NCI-H1694 treated with DMSO at 0.1 percent for 48 hours (cell line): ENCODE measurements around the gene GRID2.

Experiments used
- DNase-seq: peaks from one replicate; lab custom pipeline; 2025; lab: John Stamatoyannopoulos, UW

GRID2 gene

DNA sequence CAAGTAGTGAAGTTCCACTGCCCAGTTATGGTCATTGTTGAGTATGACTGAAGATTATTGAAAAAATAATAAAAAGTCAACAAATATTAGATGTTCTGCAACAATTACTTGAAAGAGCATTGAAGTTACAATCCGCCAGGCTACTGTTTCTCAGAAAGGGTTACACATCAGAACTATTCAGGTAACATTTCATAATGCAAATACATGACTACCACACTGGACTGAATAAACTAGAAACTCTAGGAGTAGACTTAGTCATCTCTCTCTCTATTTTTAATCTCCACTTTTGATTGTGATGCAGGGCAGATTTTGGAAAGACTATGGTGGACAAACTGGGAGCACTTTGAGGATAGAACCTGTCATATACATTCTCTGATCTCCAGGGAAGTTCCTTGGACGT is 776.5 kb downstream of the GRID2 start:
- no peak for DNase-seq

GRCh38 chr4:93084599-93085305 is 781.0 kb downstream of the GRID2 start:
- DNase-seq = no peak

GRCh38 chr4:93086356-93086755 is 782.6 kb downstream of the GRID2 start:
- no peak for DNase-seq

DNA sequence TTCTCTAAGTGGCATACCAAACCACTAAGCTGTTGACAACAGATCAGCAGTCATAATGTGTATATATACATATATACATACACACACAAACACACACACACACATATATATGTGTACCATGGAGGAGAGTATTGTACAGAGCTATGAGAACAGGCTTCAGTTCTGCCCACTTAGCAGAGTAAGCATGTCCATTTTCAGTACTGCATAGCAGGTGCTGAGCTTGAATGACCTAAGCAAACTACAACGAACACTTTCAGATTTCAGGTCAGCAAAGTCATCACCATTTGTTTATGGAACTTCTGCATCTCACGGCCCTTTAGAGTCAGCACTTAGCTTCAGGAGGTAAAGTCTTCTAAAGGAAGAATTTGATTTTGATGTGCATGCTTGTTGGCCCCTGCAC is 789.0 kb downstream of the GRID2 start:
- no peak for DNase-seq

DNA sequence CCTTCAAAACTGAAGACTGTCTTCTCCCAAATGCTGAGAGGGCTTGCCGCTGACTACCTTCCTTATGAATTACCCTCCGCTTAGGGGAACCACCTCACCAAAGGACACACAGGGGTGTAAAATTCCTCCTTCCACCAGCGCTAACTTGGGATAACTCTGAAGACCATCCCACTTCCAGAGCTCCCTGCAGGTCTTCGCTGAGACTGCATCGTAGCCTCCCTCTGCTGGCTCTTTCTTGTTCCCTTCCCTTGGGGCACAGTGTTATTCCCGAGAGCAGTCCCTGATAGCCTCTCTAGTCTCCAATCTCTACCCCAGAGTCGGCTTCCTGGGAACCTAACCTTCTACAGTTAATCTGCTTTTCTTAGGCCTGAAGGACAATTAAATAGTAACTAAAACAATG is 799.3 kb downstream of the GRID2 start:
- no peak for DNase-seq

- no peak for DNase-seq
Observed at GRCh38 chr4:93116624-93117023, 812.9 kb downstream of the GRID2 start.

GRCh38 chr4:93127489-93127888 is 823.7 kb downstream of the GRID2 start:
- DNase-seq = no peak

DNA sequence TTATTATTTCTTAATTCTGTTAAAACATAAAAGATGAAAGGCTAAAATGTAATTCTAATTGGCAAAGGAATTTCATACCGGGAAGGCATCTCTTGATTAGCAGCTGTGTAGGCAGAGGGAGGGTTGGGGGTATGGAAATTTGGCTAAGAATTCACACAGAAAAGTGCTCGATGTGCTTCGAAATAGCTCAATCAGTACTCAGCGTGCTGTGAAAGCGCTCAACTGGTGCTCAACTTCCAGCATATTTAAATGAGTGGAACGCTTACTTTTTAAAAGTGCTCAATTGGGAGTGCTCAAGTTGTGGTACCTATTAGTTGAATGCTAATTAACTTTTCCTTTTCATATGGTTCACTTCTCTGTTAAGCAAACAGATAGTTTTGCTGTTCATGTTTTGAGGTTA is 828.9 kb downstream of the GRID2 start:
- DNase-seq = no peak

DNA sequence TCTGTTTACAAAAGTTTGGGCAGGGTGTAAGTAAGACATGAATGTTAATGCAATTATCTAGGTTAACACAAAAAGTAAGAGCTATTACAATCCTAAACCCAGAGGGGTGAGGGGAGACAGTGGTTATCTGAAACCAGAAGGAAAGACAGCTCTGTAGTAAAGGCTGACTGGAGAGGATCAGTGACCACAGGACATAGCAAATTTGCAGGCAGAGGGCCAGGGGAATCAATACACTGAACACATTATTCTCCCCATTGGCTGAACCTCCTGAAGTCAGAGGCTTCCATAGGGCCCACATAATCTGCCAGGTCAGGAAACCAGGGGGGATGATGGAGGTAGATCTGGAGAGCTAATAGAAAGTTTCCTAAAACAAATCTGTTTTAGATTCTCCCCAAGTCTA is 835.4 kb downstream of the GRID2 start:
- DNase-seq = no peak

DNA sequence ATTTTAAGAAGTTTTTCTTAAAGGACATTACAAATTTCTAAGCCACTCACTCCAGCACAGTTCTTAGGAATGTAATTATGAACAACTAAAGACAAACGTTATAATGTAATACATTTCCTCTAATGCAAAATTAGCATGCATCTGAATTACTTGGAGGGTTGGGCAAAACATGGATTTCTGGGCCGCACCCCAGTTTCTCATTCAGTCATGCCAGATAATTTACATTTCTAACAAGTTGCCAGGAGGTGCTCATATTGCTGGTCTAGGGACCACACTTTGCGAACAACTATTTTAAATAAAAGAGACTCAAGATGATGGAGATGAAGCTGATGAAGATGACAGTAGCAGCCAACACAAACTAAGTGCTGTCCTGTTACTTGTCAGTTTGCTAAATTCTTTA is 840.1 kb downstream of the GRID2 start:
- DNase-seq = no peak

DNA sequence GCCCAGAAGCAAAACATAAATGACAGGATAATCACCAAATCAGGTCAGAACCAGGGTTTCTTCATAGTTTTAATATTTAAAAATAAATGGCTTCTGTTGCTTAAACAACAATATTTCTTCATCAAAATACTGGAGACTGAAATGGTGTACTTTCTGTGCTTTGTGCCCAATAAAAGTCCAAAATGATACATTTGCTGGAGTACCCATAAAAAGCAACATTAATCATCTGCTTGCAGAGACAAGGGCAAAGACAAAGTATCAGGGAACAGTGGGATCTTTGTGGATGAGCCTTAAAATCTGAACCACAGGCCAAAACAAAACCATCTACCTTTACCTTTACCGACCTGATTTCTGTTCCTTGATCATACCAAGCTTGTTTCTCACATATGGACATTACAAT is 840.9 kb downstream of the GRID2 start:
- DNase-seq = no peak

DNA sequence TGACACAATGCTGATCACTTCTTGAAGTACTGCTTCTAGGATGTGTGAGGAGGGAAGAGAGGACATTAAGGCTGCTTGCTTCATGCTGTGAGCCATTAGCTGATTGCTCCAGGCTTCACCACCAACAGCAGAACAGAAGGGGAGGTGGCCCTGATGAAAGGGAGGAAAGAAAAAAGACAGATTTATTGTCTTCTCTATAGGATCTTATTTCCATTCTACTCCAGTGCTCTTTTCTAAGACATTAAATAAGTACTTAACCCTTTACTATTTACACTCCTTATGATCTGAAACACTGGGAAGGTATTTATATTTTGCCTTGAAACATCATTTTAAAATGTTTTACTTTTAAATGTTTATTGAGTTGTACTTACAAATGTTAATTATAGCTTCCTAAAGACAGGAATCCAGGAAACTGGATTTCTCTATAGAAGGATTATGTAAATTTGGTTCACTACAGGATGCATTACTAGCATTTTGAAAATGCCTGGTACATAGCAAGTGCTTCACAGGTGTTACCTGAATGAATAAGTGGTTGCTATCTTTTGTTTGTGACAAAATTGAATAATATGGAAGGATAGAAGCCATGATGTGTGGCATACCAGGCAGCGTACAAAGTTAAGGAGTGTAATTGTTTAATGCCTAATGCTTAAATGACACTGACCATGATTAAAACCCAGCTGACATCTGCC is 843.9 kb downstream of the GRID2 start:
- DNase-seq = no peak

- no peak for DNase-seq
Observed at GRCh38 chr4:93152491-93152890, 848.7 kb downstream of the GRID2 start.

GRCh38 chr4:93157986-93158385 is 854.2 kb downstream of the GRID2 start:
- DNase-seq = no peak

- DNase-seq = no peak
Observed at GRCh38 chr4:93168053-93168452, 864.3 kb downstream of the GRID2 start.

GRCh38 chr4:93169966-93170365 is 866.2 kb downstream of the GRID2 start:
- DNase-seq = no peak

DNA sequence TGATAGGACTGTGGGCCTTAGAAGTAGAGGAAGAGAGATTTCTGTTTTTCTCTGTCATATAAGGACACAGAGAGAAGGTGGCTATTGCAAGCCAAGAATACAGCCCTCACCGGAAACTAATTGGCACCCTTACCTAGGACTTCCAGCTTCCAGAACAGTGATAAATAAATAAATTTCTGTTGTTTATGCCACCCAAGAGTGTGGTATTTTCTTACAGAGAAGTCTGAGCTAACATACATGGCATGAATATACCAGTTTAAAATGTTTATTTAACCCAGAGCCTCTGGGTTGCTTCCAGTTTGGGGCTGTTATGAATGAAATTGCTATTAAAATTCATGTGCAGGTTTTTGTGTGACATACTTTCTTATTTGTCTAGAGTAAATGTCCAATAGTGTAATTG is 870.8 kb downstream of the GRID2 start:
- no peak for DNase-seq

- DNase-seq = no peak
Observed at GRCh38 chr4:93178279-93178678, 874.5 kb downstream of the GRID2 start.

DNA sequence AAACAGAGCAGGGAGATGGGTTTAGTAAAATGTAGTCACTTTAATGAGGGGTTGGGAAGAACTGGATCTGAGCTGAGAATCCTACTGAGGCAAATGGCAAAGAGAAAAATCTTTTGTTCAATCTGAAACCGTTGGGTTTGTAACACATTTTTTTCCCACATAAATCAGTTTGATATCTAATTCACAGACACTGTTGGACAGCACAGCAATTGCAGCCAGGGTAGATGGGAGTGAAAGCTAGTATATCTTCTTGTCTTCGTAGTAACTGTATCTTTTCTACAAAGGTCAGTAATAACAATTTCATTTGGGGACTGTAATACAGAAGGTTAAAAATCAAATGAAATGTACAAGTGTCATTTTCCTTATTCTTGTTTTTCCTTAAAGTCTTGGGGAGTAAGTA is 875.3 kb downstream of the GRID2 start:
- DNase-seq = no peak

DNA sequence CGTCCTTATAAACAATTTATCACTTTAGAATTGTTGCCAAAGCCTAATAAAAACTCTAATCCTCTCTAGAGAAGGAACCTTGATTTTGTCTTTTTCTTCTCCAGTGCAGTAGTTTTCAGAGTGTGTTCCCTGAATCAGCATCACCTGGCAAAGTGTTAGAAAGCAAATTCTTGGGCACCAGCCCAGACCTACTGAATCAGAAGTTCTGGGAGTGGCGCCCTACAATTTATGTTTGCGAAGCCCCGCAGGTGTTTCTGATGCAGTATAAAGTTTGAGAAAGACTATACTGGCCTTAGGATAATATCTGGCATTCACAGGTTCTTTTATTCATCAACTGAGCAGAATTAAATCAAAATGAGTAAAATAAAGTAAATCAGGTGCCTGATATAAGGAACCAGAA is 879.0 kb downstream of the GRID2 start:
- no peak for DNase-seq

- no peak for DNase-seq
Observed at GRCh38 chr4:93183576-93183975, 879.8 kb downstream of the GRID2 start.

GRCh38 chr4:93184053-93184452 is 880.3 kb downstream of the GRID2 start:
- peak; percentile 4 for DNase-seq

GRCh38 chr4:93186846-93187245 is 883.1 kb downstream of the GRID2 start:
- DNase-seq = no peak

GRCh38 chr4:93187466-93187865 is 883.7 kb downstream of the GRID2 start:
- no peak for DNase-seq
